HG02623 (cell line): ENCODE results near the gene PPP1R14B.

Experiments
- ATAC-seq: cut with Tn5 transposase; IDR thresholded peaks from one replicate; pipeline ENCODE4 v1.9.1; 2021; ENCODE audit warnings: moderate library complexity; ENCODE audit not compliant: unreplicated experiment

PPP1R14B gene

DNA sequence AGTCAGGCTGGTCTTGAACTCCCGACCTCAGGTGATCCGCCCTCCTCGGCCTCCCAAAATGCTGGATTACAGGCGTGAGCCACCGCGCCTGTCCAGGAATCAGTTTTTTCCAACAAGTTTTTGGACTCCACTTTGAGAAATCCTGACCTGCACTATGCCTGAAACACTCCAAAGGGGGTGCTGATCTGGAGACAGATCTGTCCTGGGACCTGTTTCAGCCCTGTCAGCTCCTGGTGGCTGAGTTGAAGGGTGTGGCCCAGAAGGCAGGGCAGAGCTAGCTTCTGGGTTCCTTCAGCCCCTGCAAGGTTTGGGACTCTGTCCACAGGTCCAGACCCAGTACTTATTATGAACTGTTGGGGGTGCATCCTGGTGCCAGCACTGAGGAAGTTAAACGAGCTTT lies 15.2 kb downstream of the PPP1R14B start:
- no peak for ATAC-seq

DNA sequence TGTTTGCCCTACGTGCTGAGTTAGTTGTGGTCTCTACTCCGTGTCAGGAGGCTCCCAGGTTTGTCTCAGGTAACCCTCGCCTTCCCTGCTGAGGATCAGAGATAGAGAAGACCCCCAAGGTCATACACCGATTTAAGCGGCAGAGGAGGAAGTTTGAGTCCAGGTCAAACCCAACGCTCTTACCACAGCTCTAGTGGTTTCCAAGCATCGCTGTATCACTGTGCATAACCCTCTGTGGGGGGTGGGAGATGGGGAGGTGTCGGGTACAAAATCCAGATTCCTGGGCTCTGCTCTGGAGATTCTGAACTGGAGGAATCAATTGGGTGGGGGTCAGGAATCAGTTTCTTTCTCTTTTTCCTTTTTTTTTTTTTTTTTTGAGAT lies 15.8 kb downstream of the PPP1R14B start:
- ATAC-seq: no peak

DNA sequence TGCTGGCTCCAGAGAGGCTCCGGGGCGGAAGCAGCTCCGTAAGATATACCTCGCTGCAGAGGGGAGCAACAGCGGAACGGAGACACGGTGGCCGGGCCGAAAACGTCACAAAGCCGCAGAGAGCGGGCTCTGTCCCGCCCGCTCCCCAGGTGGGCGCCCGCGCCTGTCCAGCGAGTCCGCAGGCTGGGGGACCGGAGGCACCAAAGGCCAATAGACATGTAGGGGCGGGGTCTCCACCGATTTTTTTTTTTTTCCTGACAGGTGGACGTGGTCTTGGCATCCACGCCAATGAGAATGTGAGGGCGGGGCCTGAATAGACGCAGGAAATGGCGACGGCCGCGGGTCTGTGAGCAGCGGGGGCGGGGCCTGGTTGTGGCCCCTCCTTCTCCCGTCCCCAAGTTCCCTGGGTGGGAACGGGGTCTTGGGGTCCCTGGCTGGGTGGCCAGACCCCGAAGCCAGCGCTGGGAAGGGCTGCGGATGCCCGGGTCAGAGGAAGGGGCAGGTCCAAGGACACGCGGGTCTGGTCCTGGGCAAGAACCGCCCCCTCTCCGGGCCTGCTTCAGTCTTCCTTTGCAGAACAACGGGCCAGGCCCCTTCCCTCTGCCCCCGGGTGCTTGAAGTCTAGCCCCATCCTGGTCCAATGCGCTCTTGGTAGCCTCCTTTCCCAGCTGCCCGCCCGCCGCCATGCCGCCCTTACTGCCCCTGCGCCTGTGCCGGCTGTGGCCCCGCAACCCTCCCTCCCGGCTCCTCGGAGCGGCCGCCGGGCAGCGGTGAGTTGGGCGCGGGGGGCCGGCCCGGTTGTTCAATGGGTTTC lies 16.4 kb downstream of the PPP1R14B start, which contains the start of gene DNAJC4:
Gene DNAJC4, plus strand, starts transcription at position 378 of the 814 bp plus-strand sequence. Its CDS starts 307 bp downstream, at position 685.
- ATAC-seq: no peak

DNA sequence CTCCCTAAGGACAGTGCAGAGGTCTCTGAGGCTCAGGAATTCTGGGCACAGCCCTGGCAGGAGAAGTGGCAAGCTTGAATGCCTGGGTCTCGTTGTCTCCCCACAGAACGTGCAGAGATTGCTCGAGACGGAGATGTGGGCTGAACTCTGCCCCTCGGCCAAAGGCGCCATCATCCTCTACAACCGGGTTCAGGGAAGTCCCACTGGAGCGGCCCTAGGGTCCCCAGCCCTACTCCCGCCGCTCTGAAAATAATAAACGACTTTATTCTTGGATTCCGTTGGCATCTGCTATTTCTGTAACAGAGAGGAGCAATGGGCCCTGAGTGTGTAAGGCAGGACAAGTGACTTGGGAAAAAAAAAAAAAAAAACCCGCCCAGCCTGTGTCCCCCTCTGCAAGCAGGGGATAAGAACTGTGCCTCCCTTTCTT lies 17.0 kb downstream of the PPP1R14B start:
- no peak for ATAC-seq

DNA sequence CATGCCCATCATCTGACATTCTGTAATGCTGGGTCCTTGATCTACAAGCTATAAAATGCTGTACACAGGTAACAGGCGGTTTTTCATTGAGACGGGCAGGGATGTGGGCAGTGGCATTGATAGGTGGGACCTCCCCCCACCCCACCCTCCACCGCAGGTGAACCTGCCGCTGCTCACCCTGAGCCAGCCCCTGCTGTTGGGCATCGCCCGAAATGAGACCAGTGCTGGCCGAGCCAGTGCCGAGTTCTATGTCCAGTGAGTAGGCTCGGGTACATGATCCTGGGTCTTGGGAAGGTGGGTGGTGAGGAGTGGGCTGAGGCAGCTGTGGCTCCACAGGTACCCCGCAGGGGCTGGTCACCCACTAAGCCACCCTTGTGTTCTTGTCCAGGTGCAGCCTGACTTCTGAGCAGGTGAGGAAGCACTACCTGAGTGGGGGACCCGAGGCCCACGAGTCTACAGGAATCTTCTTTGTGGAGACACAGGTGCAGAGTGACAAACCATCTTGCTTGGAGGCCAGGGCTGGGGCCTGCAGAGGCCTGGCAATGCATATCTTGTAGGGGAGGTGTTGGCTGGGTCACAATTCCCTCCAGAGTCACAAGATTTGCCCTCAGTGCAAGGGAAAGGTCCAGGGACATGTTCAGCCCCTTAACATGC lies 17.5 kb downstream of the PPP1R14B start:
- ATAC-seq: no peak

DNA sequence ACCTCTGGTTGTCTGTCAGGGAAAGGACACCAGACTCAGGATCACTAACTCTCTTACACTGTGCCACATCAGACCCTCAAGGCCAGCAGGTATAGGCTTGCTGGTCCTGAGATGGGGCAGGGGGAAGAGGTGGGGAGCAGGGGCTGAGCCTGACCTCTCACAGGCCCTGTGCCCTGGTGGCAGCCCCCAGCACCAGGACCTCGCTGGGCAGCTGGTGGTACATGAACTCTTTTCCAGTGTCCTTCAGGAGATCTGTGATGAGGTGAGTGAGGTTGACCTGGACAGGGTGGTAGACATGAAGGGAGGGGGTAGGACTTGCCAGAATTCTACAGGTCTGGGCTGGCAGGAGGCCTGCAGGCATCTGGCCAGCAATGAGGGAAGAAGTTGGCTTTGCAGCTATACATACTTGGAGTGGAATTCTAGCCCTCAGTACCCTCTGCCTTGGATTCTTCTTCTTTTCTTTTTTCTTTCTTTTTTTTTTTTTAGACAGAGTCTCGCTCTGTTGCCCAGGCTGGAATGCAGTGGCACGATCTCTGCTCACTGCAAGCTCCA lies 19.3 kb downstream of the PPP1R14B start:
- ATAC-seq: no peak

DNA sequence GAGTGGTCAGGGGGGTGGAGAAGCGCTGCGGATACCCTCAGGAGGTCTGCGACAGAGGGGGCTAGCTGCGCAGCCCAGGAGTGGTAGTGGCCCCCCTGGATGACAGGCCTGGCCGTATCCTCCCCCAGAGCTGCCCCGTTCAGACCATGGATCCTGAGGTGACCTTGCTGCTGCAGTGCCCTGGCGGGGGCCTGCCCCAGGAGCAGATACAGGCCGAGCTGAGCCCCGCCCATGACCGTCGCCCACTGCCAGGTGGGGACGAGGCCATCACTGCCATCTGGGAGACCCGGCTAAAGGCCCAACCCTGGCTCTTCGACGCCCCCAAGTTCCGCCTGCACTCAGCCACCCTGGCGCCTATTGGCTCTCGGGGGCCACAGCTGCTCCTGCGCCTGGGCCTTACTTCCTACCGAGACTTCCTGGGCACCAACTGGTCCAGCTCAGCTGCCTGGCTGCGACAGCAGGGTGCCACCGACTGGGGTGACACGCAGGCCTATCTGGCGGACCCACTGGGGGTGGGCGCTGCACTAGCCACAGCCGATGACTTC lies 20.2 kb downstream of the PPP1R14B start:
- ATAC-seq: no peak

DNA sequence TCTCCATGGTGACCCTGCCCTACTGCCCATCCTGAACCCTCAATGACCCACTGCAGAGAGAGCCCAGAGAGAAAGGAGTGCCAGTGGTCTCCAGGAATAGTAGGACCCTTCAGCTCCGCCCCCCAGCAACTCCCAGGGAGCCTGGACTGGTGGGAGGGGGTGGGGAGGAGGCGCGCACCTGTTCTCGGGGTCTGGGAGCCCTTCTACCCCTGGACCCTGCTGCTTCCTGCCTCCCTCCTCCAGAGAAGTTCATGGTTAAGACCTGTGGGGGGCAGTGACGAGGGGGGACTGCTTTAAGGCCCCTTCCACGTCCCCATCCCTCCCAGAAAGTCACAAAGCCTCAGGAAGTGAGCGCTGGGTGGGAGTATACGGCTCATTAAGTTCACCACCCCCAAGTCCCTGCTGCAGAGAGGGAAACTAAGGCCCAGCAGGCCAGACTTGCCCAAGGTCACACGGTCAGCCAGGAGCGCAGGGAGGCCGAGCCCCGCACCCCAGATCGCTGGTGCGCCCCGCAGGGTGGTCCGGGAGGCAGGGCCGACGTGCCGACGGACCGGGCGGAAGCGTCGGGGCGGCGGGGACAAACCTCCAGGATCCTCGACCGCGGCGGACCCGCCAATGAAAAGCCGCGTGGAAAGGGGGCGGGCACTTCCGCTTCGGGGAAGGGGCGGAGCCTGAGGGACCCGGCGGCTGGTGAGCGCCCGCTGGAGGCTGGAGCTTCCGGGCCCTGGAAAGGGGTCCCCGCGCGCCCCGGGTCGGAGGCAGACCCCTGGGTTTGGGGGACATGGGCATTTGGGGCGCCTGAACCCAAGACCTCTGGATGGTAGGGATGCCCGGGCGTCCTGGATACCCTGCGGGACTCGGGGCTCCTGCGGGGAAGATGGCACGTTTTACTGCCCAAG lies 20.9 kb downstream of the PPP1R14B start, which contains the start of the genes NUDT22 and TRPT1:
Gene NUDT22, plus strand, starts transcription at position 667 of the 899 bp plus-strand sequence. CDS start 379 bp downstream, outside the sequence.
Gene TRPT1, minus strand, starts transcription at position 579 of the 899 bp plus-strand sequence. Its CDS starts 326 bp downstream, at position 253.
- ATAC-seq: peak; percentile 39

DNA sequence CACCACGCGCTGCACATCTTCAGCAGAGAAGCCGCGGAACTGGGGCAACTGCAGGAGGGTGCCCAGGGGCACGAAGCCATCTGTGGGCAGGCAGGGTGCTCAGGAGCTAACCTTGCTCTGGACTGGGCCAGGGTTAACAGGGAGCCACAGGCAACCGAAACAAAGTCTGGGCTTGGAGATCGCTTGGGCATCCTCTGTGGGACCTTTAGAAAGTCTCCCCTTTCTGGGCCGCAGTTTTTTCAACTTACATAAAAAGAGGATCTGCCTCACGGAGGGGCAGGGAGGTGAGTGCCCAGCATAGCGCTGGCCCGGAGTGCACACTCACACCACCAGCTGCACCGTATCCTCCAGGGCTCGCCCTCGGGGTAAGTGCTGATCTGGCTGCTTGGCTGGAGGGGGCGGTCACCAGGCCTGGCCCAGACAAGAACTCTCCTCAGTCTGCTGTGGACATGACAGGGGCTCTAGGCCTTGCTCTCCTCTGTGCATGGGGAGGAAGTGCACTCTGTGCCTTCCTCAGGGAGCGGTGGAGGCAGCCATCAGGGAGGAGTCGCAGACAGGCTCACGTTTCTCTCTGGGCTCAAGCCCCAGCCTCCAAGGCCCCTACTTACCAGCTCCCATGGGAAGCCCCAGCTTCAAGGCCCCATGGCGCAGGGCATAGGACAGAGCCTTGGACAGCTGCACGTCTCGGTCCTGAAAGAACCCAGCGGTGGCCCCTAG lies 21.7 kb downstream of the PPP1R14B start:
- no peak for ATAC-seq

DNA sequence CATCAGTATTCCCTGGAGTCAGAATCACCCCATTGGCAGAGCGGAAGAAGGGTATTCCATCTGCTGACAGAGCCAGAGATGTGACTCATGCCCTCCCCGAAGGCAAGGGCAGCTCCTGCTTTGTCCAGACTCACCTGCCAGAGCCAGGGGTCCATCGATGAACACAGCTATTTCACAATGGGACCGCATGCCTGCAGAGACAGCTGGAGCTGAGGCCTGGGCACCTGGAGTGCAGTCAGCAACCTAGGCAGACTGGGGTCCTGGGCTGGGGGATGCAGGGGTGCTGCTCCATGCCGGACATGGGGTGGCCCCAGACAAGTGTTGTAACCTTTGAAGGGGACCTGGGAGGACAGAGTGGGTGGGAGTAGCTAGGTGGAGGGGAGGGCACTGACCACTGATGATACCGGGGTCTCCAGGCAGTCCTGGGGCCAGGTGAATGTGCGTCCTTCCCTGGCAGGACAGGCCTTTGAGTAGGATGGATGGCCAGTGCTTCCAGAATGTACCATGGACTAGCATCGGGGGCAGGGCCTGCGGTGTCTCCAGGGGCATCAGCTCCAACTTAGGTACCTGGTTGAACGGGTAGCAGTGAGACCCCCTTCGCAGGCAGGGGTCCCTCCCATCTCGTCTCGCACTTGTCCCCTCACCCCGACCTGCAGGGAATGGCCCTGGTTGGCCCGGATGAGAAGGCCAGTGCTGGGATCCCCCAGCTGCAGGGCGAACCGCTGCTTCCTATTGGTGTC lies 22.4 kb downstream of the PPP1R14B start:
- no peak for ATAC-seq

DNA sequence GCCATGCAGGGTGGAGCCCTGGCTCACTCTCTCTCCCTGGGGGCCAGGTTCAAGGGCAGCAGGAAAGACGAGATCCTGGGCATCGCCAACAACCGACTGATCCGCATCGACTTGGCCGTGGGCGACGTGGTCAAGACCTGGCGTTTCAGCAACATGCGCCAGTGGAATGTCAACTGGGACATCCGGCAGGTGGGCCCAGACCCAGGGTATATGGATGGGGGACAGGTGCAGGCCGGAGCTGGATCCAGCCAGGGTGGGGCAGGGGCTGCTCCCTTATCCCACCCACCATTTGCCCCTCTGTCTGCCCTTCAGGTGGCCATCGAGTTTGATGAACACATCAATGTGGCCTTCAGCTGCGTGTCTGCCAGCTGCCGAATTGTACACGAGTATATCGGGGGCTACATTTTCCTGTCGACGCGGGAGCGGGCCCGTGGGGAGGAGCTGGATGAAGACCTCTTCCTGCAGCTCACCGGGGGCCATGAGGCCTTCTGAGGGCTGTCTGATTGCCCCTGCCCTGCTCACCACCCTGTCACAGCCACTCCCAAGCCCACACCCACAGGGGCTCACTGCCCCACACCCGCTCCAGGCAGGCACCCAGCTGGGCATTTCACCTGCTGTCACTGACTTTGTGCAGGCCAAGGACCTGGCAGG lies 23.6 kb downstream of the PPP1R14B start:
- no peak for ATAC-seq

DNA sequence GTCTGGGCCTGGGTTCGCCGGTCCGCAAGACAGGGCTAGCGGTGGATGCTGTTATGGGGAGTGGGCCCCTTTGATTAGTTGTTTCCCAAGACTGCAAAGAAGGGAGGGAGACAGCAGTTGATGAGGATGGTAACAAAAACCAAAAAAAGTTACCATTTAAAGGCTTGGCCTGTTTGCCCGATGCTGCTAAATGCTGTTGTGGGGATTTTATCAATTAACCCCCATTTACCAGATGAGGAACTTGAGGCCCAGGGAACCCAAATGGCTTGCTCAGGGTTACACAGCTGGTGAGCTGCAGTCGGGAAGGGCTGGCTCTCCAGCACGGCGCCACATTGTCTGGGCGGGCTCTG lies 24.1 kb downstream of the PPP1R14B start:
- no peak for ATAC-seq

DNA sequence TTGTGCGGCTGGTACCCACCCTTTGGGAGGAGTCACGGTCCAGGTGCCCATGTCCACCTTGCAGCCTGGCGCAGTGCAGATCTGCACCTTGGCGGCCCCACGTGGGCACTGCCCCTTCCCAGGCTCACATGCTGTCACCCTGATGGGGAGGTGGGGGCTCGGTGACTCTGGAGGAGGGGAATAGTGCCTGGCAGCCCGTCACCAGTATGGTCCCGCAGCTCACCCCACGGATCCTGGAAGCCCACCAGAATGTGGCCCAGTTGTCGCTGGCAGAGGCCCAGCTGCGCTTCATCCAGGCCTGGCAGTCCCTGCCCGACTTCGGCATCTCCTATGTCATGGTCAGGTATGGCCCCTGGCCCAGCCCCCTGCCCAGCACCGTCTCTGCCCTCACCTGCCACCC lies 25.9 kb downstream of the PPP1R14B start:
- no peak for ATAC-seq

DNA sequence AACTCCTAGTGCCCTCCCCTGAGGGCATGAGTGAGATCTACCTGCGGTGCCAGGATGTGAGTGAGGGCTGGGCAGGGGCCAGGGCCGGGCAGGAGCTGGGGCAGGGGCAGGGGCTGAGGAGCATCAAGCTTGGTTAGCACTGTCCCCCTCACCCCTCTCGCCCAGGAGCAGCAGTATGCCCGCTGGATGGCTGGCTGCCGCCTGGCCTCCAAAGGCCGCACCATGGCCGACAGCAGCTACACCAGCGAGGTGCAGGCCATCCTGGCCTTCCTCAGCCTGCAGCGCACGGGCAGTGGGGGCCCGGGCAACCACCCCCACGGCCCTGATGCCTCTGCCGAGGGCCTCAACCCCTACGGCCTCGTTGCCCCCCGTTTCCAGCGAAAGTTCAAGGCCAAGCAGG lies 26.5 kb downstream of the PPP1R14B start:
- ATAC-seq: no peak

DNA sequence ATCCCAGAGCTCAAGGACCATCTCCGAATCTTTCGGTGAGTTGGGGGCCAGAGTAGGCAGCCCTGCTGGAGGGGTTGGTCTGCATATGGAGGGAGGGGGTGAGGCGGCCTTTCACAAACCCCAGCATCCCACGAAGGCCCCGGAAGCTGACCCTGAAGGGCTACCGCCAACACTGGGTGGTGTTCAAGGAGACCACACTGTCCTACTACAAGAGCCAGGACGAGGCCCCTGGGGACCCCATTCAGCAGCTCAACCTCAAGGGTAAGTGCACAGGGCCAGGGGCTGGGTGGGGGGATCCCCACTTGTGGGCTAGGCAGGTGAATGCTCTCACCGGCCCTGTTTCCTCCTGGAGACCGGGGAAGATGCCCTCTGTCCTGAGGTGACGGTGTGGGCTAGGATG lies 27.0 kb downstream of the PPP1R14B start:
- no peak for ATAC-seq

DNA sequence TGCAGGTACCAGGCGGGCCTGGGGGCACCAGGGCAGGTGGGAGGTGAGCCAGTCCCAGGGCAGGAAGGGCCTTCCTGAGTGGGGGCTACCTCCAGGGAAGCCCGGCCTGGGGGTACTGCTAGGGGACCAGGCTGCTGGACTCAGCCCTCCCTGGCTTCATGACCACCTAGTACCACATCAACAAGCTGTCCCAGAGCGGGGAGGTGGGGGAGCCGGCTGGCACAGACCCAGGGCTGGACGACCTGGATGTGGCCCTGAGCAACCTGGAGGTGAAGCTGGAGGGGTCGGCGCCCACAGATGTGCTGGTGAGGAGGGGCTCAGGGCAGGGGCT lies 27.4 kb downstream of the PPP1R14B start:
- no peak for ATAC-seq

DNA sequence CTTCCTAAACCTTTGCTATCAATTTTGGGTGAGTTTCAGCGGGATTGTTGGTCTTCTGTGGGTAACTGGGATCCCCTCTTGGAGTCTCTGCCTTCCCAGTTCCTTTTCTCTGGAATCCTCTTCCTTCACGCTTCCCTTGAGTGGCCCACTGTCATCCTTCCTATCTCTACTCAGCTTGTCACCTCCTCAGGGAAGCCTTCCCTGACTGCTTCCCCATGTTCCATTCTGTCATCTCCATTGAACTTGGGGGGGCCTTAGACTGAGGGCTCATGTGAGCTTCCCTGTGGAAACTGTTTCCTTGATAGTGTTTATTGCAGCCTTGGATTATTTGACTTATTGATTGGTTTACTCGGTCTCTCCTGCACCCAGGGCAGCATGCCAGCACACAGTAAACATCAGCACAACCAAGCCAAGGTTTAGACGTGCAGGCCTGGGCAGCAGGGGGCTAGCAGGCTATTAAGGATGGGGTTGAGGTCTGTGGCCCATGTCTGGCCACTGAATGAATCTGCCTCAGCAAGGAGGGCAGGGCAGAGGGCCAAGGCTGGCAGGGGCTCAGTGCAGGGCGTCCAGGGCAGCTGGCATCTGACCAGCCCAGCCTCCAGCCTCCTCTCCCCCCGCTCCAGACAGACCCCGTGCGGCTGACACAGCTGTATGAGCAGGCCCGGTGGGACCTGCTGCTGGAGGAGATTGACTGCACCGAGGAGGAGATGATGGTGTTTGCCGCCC lies 28.0 kb downstream of the PPP1R14B start:
- ATAC-seq: no peak

DNA sequence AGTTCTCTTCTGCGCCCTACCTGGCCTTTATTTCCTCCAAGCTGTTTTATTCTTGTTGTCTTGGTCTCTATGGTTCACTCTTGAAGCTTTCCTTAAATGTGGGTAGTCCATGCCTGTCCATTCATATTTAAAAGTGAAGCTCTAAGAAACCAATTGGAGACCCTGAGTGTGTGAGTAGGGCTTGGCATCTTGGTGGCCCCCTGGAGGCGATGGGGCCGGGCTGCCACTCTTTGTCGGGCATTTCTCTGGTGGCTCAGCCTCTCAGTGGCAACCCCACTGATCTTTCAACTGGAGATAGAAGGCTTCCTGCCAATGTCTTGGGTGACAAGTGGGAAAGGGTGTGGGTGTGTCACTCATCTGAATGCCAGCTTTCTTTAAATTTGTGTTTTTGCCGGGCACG lies 29.9 kb downstream of the PPP1R14B start:
- ATAC-seq: no peak
